Thymus (tissue), 14 donors: ENCODE measurements around the gene CLEC12A. TPM values are rescaled to one million over a fixed set of nuclear protein-coding genes. Genes with fewer than 3 reads are reported as not detected.

Experiments used
- DNase-seq, 9 donors: peaks; one replicate each; pipeline ENCODE4 v3.0.0-alpha.2; 2013; ENCODE audit warnings: low spot score in 9 of 9, low read depth in 6 of 9, missing footprints in 1 of 9
- H3K27ac ChIP-seq, 2 donors: one replicate each; pipeline ENCODE4 v1.5.1; 2013; ENCODE audit warnings: control low read depth in 1 of 2, low read depth in 1 of 2, low read length in 1 of 2, mild to moderate bottlenecking in 1 of 2, moderate library complexity in 1 of 2
- H3K27me3 ChIP-seq, 2 donors: one replicate each; pipeline ENCODE4 v1.5.1; 2013; ENCODE audit warnings: low read length in 1 of 2; ENCODE audit not compliant: control insufficient read depth in 2 of 2, insufficient read depth in 1 of 2
- H3K36me3 ChIP-seq, 2 donors: one replicate each; pipeline ENCODE4 v1.5.1; 2013; ENCODE audit warnings: low read length in 1 of 2, mild to moderate bottlenecking in 1 of 2, moderate library complexity in 1 of 2; ENCODE audit not compliant: control insufficient read depth in 2 of 2, insufficient read depth in 2 of 2
- H3K4me1 ChIP-seq, 2 donors: one replicate each; pipeline ENCODE4 v1.5.1; 2013; ENCODE audit warnings: low read length in 2 of 2; ENCODE audit not compliant: control insufficient read depth in 2 of 2, insufficient read depth in 2 of 2
- H3K4me3 ChIP-seq, 2 donors: one replicate each; pipeline ENCODE4 v1.5.1; 2013; ENCODE audit warnings: low read length in 2 of 2, control low read depth in 1 of 2, mild to moderate bottlenecking in 1 of 2
- H3K9me3 ChIP-seq, 2 donors: one replicate each; pipeline ENCODE4 v1.5.1; 2013; ENCODE audit warnings: low read length in 1 of 2, mild to moderate bottlenecking in 1 of 2; ENCODE audit not compliant: control insufficient read depth in 2 of 2, insufficient read depth in 1 of 2
- WGBS: extraction: QIAGEN DNeasy Blood & Tissue Kit; methylation state at CpG from one replicate; pipeline ENCODE4 v1.1.7; 2013; 5-methylcytosine and 5-hydroxymethylcytosine counted together
- long read RNA-seq, 10 donors: transcript quantifications; one replicate each; lab custom pipeline, GENCODE V29; 2026
- polyA plus RNA-seq: library from polyadenylated mRNA; stranded (reverse); fragments of 200-250 nt; gene quantifications from one replicate; pipeline ENCODE4 v1.2.3, GENCODE V29; 2013
- total RNA-seq: library from RNA; stranded (reverse); fragments of 120-200 nt; gene quantifications from one replicate; pipeline ENCODE4 v1.2.4, GENCODE V29; 2013
- donor health status: healthy.

Gene CLEC12A
- total RNA-seq (2.9 TPM), polyA plus RNA-seq (6.8 TPM)
- long read RNA-seq, donor 1, result 0 reads
- long read RNA-seq, donor 2, result 0 reads
- long read RNA-seq, donor 3, result 0 reads
- long read RNA-seq, donor 4, partial matches to known transcripts, result 0 of 2 reads
- long read RNA-seq, donor 4, other reads (novel, unspliced or antisense), result 0 of 2 reads
- long read RNA-seq, donor 5, partial matches to known transcripts, result 0 of 2 reads
- long read RNA-seq, donor 5, other reads (novel, unspliced or antisense), result 0 of 2 reads
- long read RNA-seq, donor 6, partial matches to known transcripts, result 0 of 1 reads
- long read RNA-seq, donor 6, other reads (novel, unspliced or antisense), result 0 of 1 reads
- long read RNA-seq, donor 7, result 0 reads
- long read RNA-seq, donor 8, result 0 reads
- long read RNA-seq, donor 9, result 0 reads
- long read RNA-seq, donor 10, partial matches to known transcripts, result 0 of 1 reads
- long read RNA-seq, donor 10, other reads (novel, unspliced or antisense), result 0 of 1 reads

GRCh38 chr12:9971181-9971580, at the start of gene CLEC12A:
Gene CLEC12A, plus strand, starts transcription at chr12:9971409. Its CDS starts 188 bp downstream, at chr12:9971597.
- H3K27ac ChIP-seq, result no peak within 1 kb of the TSS
- 14% methylated on average over 1 of the region's 1 CpG for WGBS

GRCh38 chr12:9922429-9922828, 48.8 kb upstream of the CLEC12A start:
- H3K4me3 ChIP-seq, result no peak overlapping the region
- H3K4me1 ChIP-seq, result no peaks in the 10 kb centered on the region
- no peaks in the 10 kb centered on the region for H3K27me3 ChIP-seq
- H3K9me3 ChIP-seq, result peaks cover 0 to 4% of the 10 kb centered on the region in 2 donors
- DNase-seq, result no peak
- WGBS, result 97% methylated on average over 1 of the region's 1 CpG
- H3K36me3 ChIP-seq, result no peaks in the 10 kb centered on the region
- H3K27ac ChIP-seq, result no peak overlapping the region

More at GRCh38 chr12:9971181-9971580, at the start of gene CLEC12A:
- H3K9me3 ChIP-seq, result peaks cover 0 to 8% of the 10 kb centered on the region in 2 donors
- H3K36me3 ChIP-seq, result no peaks in the 10 kb centered on the region
- no peak for DNase-seq
- no peak within 1 kb of the TSS for H3K4me3 ChIP-seq
- H3K27me3 ChIP-seq, result no peaks in the 10 kb centered on the region
- H3K4me1 ChIP-seq, result no peaks in the 10 kb centered on the region

GRCh38 chr12:9925705-9926393, 45.4 kb upstream of the CLEC12A start:
- H3K27me3 ChIP-seq, result no peaks in the 10 kb centered on the region
- 18% methylated on average over 5 of the region's 5 CpGs for WGBS
- no peak overlapping the region for H3K27ac ChIP-seq
- no peaks in the 10 kb centered on the region for H3K9me3 ChIP-seq
- H3K36me3 ChIP-seq, result no peaks in the 10 kb centered on the region
- DNase-seq, result peak in 5 of 9 donors; percentile 16 to 65 (median 40)
- no peaks in the 10 kb centered on the region for H3K4me1 ChIP-seq
- H3K4me3 ChIP-seq, result no peak overlapping the region

GRCh38 chr12:9926876-9927275, 44.3 kb upstream of the CLEC12A start:
- WGBS, result 98% methylated on average over 3 of the region's 3 CpGs
- no peaks in the 10 kb centered on the region for H3K27me3 ChIP-seq
- no peak for DNase-seq
- no peaks in the 10 kb centered on the region for H3K36me3 ChIP-seq
- no peaks in the 10 kb centered on the region for H3K4me1 ChIP-seq
- no peaks in the 10 kb centered on the region for H3K9me3 ChIP-seq
- no peak overlapping the region for H3K27ac ChIP-seq
- no peak overlapping the region for H3K4me3 ChIP-seq

GRCh38 chr12:9928607-9929006, 42.6 kb upstream of the CLEC12A start:
- H3K27ac ChIP-seq, result no peak overlapping the region
- WGBS, result 93% methylated on average over 3 of the region's 3 CpGs
- no peak for DNase-seq
- no peak overlapping the region for H3K4me3 ChIP-seq
- no peaks in the 10 kb centered on the region for H3K36me3 ChIP-seq
- no peaks in the 10 kb centered on the region for H3K27me3 ChIP-seq
- no peaks in the 10 kb centered on the region for H3K9me3 ChIP-seq
- H3K4me1 ChIP-seq, result no peaks in the 10 kb centered on the region

GRCh38 chr12:9931245-9931644, 40.0 kb upstream of the CLEC12A start:
- Histone ChIP-seq H3K27me3 (no peaks in the 10 kb centered on the region), H3K4me3 (no peak overlapping the region), H3K9me3 (no peaks in the 10 kb centered on the region), H3K36me3 (no peaks in the 10 kb centered on the region), H3K4me1 (no peaks in the 10 kb centered on the region), H3K27ac (no peak overlapping the region)
- 94% methylated on average over 3 of the region's 3 CpGs for WGBS
- no peak for DNase-seq

GRCh38 chr12:9932270-9932669, 38.9 kb upstream of the CLEC12A start, which contains the start of gene CLEC2A:
Gene CLEC2A, minus strand, starts transcription at chr12:9932370. Its CDS starts 41 bp downstream, at chr12:9932329.
- WGBS, result 98% methylated on average over 6 of the region's 6 CpGs
- DNase-seq, result no peak
- no peaks in the 10 kb centered on the region for H3K27me3 ChIP-seq
- H3K27ac ChIP-seq, result no peak within 1 kb of the TSS
- no peaks in the 10 kb centered on the region for H3K36me3 ChIP-seq
- H3K4me3 ChIP-seq, result no peak within 1 kb of the TSS
- H3K4me1 ChIP-seq, result no peaks in the 10 kb centered on the region
- H3K9me3 ChIP-seq, result no peaks in the 10 kb centered on the region

GRCh38 chr12:9933958-9934357, 37.3 kb upstream of the CLEC12A start:
- H3K27me3 ChIP-seq, result no peaks in the 10 kb centered on the region
- DNase-seq, result no peak
- H3K4me3 ChIP-seq, result no peak overlapping the region
- no peaks in the 10 kb centered on the region for H3K4me1 ChIP-seq
- no peaks in the 10 kb centered on the region for H3K36me3 ChIP-seq
- no peaks in the 10 kb centered on the region for H3K9me3 ChIP-seq
- 96% methylated on average over 2 of the region's 2 CpGs for WGBS
- no peak overlapping the region for H3K27ac ChIP-seq

- 98% methylated on average over 2 of the region's 2 CpGs for WGBS
- H3K36me3 ChIP-seq, result no peaks in the 10 kb centered on the region
- H3K9me3 ChIP-seq, result no peaks in the 10 kb centered on the region
- H3K4me1 ChIP-seq, result no peaks in the 10 kb centered on the region
- no peaks in the 10 kb centered on the region for H3K27me3 ChIP-seq
- DNase-seq, result no peak
- H3K4me3 ChIP-seq, result no peak overlapping the region
- no peak overlapping the region for H3K27ac ChIP-seq
These were observed 36.2 kb upstream of the CLEC12A start for GRCh38 chr12:9935026-9935425.
